Mammary epithelial cell (primary cell): ENCODE data around the gene RAB33B.

Experiments used
- EZH2 ChIP-seq: IDR thresholded peaks from 2 replicates; pipeline ENCODE4 v1.6.1; 2012; ENCODE audit warnings: low read length, inconsistent platforms, borderline replicate concordance
- TF ChIP-seq, protein P1 (sequence below), 2 donors: IDR thresholded peaks in 1 of 2; conservative IDR thresholded peaks in 1 of 2; 2 replicates each; pipeline ENCODE4 v1.5.1; 2011 to 2012; ENCODE audit warnings: inconsistent platforms in 2 of 2, low read length in 2 of 2, mild to moderate bottlenecking in 2 of 2, control low read depth in 1 of 2, low read depth in 1 of 2; ENCODE audit not compliant: insufficient read depth in 1 of 2; ENCODE audit errors: extremely low read depth in 1 of 2

GRCh38 chr4:139453371-139454110, 380 bp upstream of the RAB33B start:
- TF ChIP-seq, protein P1, sequence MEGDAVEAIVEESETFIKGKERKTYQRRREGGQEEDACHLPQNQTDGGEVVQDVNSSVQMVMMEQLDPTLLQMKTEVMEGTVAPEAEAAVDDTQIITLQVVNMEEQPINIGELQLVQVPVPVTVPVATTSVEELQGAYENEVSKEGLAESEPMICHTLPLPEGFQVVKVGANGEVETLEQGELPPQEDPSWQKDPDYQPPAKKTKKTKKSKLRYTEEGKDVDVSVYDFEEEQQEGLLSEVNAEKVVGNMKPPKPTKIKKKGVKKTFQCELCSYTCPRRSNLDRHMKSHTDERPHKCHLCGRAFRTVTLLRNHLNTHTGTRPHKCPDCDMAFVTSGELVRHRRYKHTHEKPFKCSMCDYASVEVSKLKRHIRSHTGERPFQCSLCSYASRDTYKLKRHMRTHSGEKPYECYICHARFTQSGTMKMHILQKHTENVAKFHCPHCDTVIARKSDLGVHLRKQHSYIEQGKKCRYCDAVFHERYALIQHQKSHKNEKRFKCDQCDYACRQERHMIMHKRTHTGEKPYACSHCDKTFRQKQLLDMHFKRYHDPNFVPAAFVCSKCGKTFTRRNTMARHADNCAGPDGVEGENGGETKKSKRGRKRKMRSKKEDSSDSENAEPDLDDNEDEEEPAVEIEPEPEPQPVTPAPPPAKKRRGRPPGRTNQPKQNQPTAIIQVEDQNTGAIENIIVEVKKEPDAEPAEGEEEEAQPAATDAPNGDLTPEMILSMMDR (conservative IDR thresholded peaks at IDR 0.05 in 1 of 2, IDR thresholded peaks at IDR 0.05 in 1 of 2; ENCODE audit: extremely low read depth in 1 of 2, insufficient read depth in 1 of 2, low read depth in 1 of 2, low read length in 2 of 2) = no peak
- no peak for TF ChIP-seq EZH2
